NCI-H82 treated with DMSO at 0.1 percent for 48 hours (cell line): ENCODE data around the gene PDS5B.
"Not testable (repeated sequence)": the region's sequence is repeated elsewhere in the genome, so short reads cannot be mapped to it uniquely, and the experiment has no call there.

Source experiments
- DNase-seq: peaks from one replicate; lab custom pipeline; 2025; ENCODE audit not compliant: unreplicated experiment; lab: John Stamatoyannopoulos, UW

PDS5B gene

DNA sequence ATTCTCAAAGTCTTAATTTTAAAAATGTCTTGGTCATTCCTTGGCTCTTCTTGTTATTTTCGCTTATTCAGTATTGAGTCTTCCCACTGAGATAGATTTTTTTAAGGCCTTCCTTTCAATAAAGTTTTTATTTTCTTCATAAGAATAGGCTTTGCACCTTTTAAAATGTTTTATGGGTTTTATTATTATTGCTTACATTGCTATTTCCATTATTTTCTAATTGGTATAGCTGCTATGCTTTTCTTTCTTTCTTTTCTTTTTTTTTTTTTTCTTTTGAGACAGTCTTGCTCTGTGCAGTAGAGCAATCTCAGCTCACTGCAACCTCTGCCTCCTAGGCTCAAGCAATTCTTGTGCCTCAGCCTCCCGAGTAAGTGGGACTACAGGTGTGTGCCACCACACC lies 195.7 kb downstream of the PDS5B start:
- DNase-seq: no peak

DNA sequence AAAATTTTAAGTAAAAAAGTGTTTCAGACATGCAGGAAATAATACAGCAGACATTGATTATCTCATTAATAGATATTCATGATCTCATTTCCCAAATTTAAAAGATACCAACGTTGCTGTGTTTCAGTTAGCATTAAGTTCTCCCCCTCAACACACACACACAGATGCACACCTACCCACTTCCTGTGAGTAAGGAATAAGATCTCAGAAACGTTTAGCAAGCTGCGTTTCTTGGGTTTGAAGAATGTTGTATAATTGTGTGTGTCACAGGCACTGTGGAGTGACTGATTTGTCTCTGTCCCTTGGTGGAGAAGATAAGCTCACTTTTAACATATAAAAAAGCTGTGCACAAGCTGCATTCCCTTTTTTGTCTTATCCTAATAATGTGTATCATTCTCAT lies 196.8 kb downstream of the PDS5B start:
- no peak for DNase-seq

DNA sequence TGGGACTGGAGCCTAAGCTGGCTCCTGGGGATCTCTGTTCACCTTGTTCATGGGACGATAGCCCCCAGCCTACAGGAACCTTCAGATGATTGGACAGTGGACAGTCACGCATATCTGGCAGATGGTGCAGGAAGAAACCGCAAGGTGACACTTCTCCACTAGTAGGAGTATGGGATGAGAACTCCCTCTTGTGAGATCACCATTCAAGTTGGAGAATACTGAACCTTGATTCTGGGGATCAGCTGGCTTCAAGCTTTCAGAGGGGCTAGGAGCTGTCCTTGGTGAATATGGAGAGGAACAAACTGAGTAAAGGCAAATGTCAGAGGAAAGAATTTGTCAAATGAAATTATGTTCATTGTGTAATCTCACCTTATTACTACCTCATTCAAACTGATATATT lies 204.5 kb downstream of the PDS5B start:
- no peak for DNase-seq

DNA sequence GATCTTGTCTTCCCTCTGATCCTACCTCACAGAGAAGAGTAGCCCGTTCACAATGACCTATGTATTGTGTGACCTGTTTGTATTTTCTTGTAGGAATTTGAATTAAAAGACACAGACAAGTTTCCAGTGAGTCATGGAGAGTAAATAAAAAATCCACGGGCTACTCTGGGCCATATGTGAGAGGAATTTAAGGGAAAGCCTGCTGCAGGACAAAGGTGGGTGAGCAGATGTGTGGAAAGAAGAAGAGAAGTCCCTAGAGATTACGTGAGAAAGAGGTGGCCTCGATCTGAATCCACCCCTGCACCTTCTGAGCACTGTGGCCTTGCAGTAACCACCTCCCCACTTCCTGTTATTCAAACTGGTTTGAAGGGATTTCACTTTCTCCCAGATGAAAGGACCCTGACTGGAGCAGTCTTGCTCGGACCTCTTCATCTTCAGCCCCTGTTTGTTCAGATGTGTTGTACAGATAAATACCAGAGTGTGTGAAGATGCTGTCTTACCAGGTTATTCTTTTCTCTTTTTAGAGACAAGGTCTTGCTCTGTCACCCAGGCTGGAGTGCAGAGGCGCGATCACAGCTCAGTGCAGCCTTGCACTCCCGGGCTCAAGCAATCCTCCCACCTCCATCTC lies 205.4 kb downstream of the PDS5B start:
- no peak for DNase-seq

- no peak for DNase-seq
Measured at GRCh38 chr13:32796754-32797153, 210.5 kb downstream of the PDS5B start.

DNA sequence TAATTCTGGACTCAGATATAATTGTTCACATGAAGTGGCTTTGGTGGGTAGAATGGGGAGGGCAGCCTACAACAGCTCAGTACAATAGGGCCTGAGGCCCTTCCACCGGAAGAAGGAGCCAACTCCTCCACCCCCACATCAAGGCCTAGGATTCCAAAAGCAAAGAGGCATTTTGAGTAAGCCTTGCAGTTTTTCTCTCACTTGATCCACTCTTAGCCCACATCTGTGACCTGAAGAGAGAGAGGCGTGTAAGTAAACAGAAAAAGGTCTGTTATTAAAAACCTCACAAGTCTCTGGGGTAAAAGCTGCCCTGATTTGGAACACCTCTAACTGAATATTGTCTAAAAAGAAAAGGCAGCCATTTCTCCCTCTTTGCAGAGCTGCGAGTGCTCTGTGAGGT lies 215.9 kb downstream of the PDS5B start:
- DNase-seq: no peak

GRCh38 chr13:32804673-32805230 lies 218.5 kb downstream of the PDS5B start:
- no peak for DNase-seq

GRCh38 chr13:32811297-32811800 lies 225.1 kb downstream of the PDS5B start:
- DNase-seq: no peak

DNA sequence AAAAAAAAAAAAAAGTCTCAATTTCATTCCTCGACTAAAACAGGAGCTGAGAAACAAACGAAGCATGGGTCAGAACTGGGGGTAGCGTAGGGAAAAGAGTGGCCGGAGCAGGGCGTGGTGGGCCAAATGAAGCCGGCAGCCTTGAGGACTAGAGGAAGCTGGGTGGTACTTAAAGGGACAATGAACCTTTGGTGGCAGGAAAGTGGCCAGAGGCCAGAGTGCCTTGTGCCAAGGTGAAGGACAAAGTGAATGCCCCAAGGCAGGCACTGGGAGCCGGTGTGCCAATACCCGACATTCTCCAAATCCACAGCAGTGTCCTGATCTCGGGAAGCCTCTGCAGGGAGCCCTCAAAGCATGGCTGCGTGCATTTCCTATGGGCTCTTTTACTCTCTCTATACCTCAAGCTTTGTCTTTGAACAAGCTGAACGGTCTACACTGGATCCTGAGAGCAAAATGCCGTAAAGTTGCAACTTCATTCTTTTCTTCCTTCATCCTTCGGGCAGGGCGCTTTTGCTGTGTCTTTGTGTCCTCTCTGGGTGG lies 235.0 kb downstream of the PDS5B start:
- DNase-seq: no peak

DNA sequence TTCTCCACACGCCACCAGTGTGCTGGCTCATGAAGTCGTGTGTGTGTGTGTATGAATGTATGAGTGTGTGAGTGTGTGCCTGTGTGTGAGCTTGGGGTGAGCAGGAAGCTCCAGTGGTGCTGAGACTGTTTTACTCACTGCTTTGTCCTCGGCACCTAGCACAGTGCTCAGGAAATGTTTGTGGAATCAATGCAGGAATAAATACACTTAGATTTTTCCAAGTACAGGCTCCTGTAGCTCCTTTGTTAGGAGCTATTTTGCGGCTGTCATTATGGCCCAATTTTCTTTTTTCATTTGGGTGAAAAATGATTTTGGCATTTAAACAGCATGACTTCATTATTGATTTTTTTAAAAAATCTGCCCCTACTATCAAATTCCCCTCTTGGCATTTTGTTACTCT lies 236.5 kb downstream of the PDS5B start:
- DNase-seq: no peak

- no peak for DNase-seq
Measured at GRCh38 chr13:32823597-32823996, 237.3 kb downstream of the PDS5B start.

GRCh38 chr13:32824061-32824460 lies 237.8 kb downstream of the PDS5B start:
- no peak for DNase-seq

DNA sequence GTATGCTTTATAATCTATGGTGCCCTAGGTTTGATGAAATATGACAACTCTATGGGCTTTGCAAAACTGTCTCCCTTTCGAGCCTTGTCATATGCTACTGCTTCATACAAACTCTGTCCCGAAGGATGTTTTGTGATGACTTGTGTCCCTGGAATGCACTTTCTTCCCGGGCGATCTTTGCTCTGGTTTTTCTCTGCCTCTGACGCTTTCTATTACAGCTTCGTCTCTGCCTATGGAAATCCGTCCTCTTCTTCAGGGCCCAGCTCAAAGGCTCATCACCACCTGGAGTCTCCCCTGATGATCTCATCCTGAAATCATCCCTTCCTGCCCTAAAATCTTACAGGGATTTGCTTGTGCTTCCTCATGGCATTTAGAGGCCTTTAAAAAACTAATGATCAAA lies 238.4 kb downstream of the PDS5B start:
- no peak for DNase-seq

GRCh38 chr13:32825481-32825880 lies 239.2 kb downstream of the PDS5B start:
- no peak for DNase-seq

GRCh38 chr13:32826372-32826771 lies 240.1 kb downstream of the PDS5B start:
- DNase-seq: not testable (repeated sequence)
